HL-60 (cell line): ENCODE data around the gene SORL1.

Experiments
- CTCF ChIP-seq: IDR thresholded peaks from one replicate; pipeline ENCODE4 v1.5.1; 2011; ENCODE audit warnings: low read length, control low read depth, inconsistent platforms; ENCODE audit not compliant: insufficient read depth
- POLR2AphosphoS5 ChIP-seq: IDR thresholded peaks from 2 replicates; pipeline ENCODE4 v1.6.1; 2012; ENCODE audit warnings: low read depth
- SPI1 ChIP-seq: IDR thresholded peaks from 2 replicates; pipeline ENCODE4 v1.6.1; 2012; ENCODE audit warnings: low read depth, mild to moderate bottlenecking, borderline replicate concordance
- TF ChIP-seq, protein P1 (sequence below): IDR thresholded peaks from 2 replicates; pipeline ENCODE4 v1.6.1; 2012; ENCODE audit warnings: low read depth; ENCODE audit not compliant: insufficient replicate concordance

- TF ChIP-seq, protein P1, sequence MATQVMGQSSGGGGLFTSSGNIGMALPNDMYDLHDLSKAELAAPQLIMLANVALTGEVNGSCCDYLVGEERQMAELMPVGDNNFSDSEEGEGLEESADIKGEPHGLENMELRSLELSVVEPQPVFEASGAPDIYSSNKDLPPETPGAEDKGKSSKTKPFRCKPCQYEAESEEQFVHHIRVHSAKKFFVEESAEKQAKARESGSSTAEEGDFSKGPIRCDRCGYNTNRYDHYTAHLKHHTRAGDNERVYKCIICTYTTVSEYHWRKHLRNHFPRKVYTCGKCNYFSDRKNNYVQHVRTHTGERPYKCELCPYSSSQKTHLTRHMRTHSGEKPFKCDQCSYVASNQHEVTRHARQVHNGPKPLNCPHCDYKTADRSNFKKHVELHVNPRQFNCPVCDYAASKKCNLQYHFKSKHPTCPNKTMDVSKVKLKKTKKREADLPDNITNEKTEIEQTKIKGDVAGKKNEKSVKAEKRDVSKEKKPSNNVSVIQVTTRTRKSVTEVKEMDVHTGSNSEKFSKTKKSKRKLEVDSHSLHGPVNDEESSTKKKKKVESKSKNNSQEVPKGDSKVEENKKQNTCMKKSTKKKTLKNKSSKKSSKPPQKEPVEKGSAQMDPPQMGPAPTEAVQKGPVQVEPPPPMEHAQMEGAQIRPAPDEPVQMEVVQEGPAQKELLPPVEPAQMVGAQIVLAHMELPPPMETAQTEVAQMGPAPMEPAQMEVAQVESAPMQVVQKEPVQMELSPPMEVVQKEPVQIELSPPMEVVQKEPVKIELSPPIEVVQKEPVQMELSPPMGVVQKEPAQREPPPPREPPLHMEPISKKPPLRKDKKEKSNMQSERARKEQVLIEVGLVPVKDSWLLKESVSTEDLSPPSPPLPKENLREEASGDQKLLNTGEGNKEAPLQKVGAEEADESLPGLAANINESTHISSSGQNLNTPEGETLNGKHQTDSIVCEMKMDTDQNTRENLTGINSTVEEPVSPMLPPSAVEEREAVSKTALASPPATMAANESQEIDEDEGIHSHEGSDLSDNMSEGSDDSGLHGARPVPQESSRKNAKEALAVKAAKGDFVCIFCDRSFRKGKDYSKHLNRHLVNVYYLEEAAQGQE: no peak
- no peak for TF ChIP-seq CTCF
- TF ChIP-seq POLR2AphosphoS5: no peak
- no peak for TF ChIP-seq SPI1
These were observed 85.9 kb downstream of the SORL1 start for GRCh38 chr11:121538054-121538453.
